Smooth muscle cell (in vitro differentiated cells): ENCODE data around the gene TNP2. TPM values are rescaled to one million over a fixed set of nuclear protein-coding genes. Genes with fewer than 3 reads are reported as not detected.
A peak's percentile ranks its signal among the peaks of the same experiment; 100 is the strongest.

Source experiments
- DNase-seq: peaks from one replicate; lab custom pipeline; 2025; ENCODE audit not compliant: unreplicated experiment; lab: John Stamatoyannopoulos, UW
- H2AFZ ChIP-seq: fragments of 200-600 bp; sonication (generic); 2 replicates; pipeline ENCODE4 v1.6.0; 2016; ENCODE audit warnings: antibody characterized with exemption, low read depth, mild to moderate bottlenecking
- H3F3A ChIP-seq: fragments of 200-600 bp; sonication (generic); 2 replicates; pipeline ENCODE4 v1.6.0; 2017; ENCODE audit warnings: antibody characterized with exemption, low read depth
- H3K27ac ChIP-seq: fragments of 200-600 bp; sonication (generic); 2 replicates; pipeline ENCODE4 v1.5.1; 2016; ENCODE audit warnings: low read depth, mild to moderate bottlenecking
- H3K27me3 ChIP-seq: fragments of 200-600 bp; sonication (generic); 2 replicates; pipeline ENCODE4 v1.6.1; 2016; ENCODE audit warnings: low read depth, mild to moderate bottlenecking
- H3K36me3 ChIP-seq: fragments of 200-600 bp; sonication (generic); 2 replicates; pipeline ENCODE4 v1.5.1; 2016; ENCODE audit warnings: low read depth
- H3K4me1 ChIP-seq: fragments of 200-600 bp; sonication (generic); 2 replicates; pipeline ENCODE4 v1.5.1; 2016; ENCODE audit warnings: low read depth
- H3K4me2 ChIP-seq: fragments of 200-600 bp; sonication (generic); 2 replicates; pipeline ENCODE4 v1.6.0; 2016; ENCODE audit warnings: mild to moderate bottlenecking
- H3K4me3 ChIP-seq: fragments of 200-600 bp; sonication (generic); 2 replicates; pipeline ENCODE4 v1.5.1; 2016; ENCODE audit warnings: mild to moderate bottlenecking
- H3K79me2 ChIP-seq: fragments of 200-600 bp; sonication (generic); 2 replicates; pipeline ENCODE4 v1.6.0; 2016; ENCODE audit warnings: low read depth, mild to moderate bottlenecking
- H3K9ac ChIP-seq: fragments of 200-600 bp; sonication (generic); 2 replicates; pipeline ENCODE4 v1.6.0; 2016; ENCODE audit warnings: low read depth
- H3K9me3 ChIP-seq: fragments of 200-600 bp; sonication (generic); replicated peaks from 2 replicates; pipeline ENCODE4 v1.5.1; 2016; ENCODE audit warnings: low read depth
- H4K20me1 ChIP-seq: fragments of 200-600 bp; sonication (generic); 2 replicates; pipeline ENCODE4 v1.6.0; 2016; ENCODE audit warnings: low read depth
- WGBS: methylation state at CpG from one replicate; pipeline ENCODE4 v1.1.7; 2016; ENCODE audit warnings: low lambda C conversion rate; 5-methylcytosine and 5-hydroxymethylcytosine counted together
- polyA plus RNA-seq: library from polyadenylated mRNA; unstranded; fragments of >200 nt; fragmentation: Nextera tagmentation; extraction: Ambion mirVana; gene quantifications from 2 replicates; pipeline ENCODE4 v1.2.1, GENCODE V29; 2016
- total RNA-seq: library from RNA; depleted of rRNA; stranded (reverse); fragments of >200 nt; gene quantifications from 2 replicates; pipeline ENCODE4 v1.2.3, GENCODE V29; 2014
- TF ChIP-seq, protein P1 (sequence below): fragments of 200-600 bp; sonication (generic); IDR thresholded peaks from 2 replicates; pipeline ENCODE4 v1.5.1; 2017; ENCODE audit warnings: borderline replicate concordance, mild to moderate bottlenecking, antibody characterized with exemption; ENCODE audit not compliant: insufficient read depth, poor library complexity, severe bottlenecking

The TNP2 gene
- total and polyA plus RNA-seq, 2 experiments from 2014 or later: not detected

DNA sequence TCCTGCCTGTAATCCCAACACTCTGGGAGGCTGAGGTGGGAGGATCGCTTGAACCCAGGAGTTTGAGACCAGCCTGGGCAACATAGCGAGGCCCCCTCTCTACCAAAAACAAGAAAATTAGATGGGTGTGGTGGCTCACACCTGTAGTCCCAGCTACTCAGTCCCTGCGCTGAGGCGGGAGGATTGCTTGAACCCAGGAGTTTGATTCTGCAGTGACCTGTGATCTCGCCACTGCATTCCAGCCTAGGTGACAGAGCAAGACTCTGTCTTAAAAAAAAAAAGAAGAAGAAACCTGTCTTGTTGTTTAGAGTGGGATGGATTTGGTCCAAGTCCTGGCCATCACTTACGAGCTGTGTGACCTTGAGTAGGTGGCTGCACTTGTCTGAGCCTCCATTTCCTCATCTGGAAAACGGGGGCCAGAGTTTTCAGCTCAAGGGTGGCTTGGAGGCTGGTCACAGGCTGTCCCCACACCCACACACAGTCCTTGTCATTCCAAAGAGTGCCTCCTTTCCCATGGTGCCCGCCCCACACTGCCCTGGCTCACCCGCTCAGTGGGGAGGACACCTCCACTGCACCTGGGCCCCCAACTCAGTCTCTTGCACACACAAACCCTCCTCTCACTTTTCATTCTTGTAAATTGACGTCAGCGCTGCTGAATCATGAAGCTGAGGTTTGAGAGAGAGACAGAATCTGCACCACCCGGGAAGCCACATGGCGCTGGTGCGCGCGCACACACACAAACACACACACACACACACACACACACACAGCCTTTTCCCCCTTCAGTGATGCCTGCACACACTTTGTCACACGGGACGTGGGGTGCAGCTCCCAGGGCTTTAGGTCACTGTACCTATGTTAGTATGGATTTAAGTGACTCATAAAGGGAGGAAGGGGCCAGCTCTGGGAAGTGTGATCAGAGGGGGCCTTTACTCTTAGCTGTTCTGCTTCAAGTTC lies 17.3 kb downstream of the TNP2 start:
- no peak overlapping the region for H3K27ac ChIP-seq
- peaks cover 18% of the 10 kb centered on the region for H3F3A ChIP-seq
- H2AFZ ChIP-seq: no peak overlapping the region
- no peaks in the 10 kb centered on the region for H3K9me3 ChIP-seq
- DNase-seq: no peak
- H3K4me2 ChIP-seq: peak overlapping the region; percentile 95
- H3K4me3 ChIP-seq: no peak overlapping the region
- H3K36me3 ChIP-seq: no peaks in the 10 kb centered on the region
- H3K79me2 ChIP-seq: peaks cover 19% of the 10 kb centered on the region
- TF ChIP-seq, protein P1, sequence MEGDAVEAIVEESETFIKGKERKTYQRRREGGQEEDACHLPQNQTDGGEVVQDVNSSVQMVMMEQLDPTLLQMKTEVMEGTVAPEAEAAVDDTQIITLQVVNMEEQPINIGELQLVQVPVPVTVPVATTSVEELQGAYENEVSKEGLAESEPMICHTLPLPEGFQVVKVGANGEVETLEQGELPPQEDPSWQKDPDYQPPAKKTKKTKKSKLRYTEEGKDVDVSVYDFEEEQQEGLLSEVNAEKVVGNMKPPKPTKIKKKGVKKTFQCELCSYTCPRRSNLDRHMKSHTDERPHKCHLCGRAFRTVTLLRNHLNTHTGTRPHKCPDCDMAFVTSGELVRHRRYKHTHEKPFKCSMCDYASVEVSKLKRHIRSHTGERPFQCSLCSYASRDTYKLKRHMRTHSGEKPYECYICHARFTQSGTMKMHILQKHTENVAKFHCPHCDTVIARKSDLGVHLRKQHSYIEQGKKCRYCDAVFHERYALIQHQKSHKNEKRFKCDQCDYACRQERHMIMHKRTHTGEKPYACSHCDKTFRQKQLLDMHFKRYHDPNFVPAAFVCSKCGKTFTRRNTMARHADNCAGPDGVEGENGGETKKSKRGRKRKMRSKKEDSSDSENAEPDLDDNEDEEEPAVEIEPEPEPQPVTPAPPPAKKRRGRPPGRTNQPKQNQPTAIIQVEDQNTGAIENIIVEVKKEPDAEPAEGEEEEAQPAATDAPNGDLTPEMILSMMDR: no peak
- peaks cover 35% of the 10 kb centered on the region for H4K20me1 ChIP-seq
- peaks cover 10% of the 10 kb centered on the region for H3K4me1 ChIP-seq
- H3K9ac ChIP-seq: no peak overlapping the region
- WGBS: 65% methylated on average over 18 of the region's 18 CpGs
- no peaks in the 10 kb centered on the region for H3K27me3 ChIP-seq

- DNase-seq: no peak
- no peak overlapping the region for H3K9ac ChIP-seq
- no peaks in the 10 kb centered on the region for H3K27me3 ChIP-seq
- H3K9me3 ChIP-seq: no peaks in the 10 kb centered on the region
- H3K4me1 ChIP-seq: peaks cover 10% of the 10 kb centered on the region
- H3K36me3 ChIP-seq: no peaks in the 10 kb centered on the region
- H2AFZ ChIP-seq: no peak overlapping the region
- TF ChIP-seq, protein P1: no peak
- 97% methylated on average over 10 of the region's 10 CpGs for WGBS
- H4K20me1 ChIP-seq: peaks cover 35% of the 10 kb centered on the region
- H3F3A ChIP-seq: peaks cover 18% of the 10 kb centered on the region
- no peak overlapping the region for H3K4me2 ChIP-seq
- no peak overlapping the region for H3K4me3 ChIP-seq
- peaks cover 19% of the 10 kb centered on the region for H3K79me2 ChIP-seq
- H3K27ac ChIP-seq: no peak overlapping the region
Measured at GRCh38 chr16:11250786-11251524, 18.2 kb downstream of the TNP2 start.

GRCh38 chr16:11250091-11250785 lies 18.9 kb downstream of the TNP2 start:
- Histone ChIP-seq H3K9ac (no peak overlapping the region), H3K27me3 (no peaks in the 10 kb centered on the region), H3K4me2 (no peak overlapping the region), H3K27ac (no peak overlapping the region), H2AFZ (no peak overlapping the region), H3K9me3 (no peaks in the 10 kb centered on the region), H3F3A (peaks cover 18% of the 10 kb centered on the region), H3K4me1 (peaks cover 10% of the 10 kb centered on the region), H3K36me3 (no peaks in the 10 kb centered on the region), H4K20me1 (peaks cover 31% of the 10 kb centered on the region), H3K4me3 (no peak overlapping the region), H3K79me2 (peaks cover 15% of the 10 kb centered on the region)
- 80% methylated on average over 16 of the region's 16 CpGs for WGBS
- TF ChIP-seq, protein P1: no peak
- DNase-seq: no peak
